ENCODE measurements around the gene OR56A3. TPM values are rescaled to one million over a fixed set of nuclear protein-coding genes. Genes with fewer than 3 reads are reported as not detected.

The OR56A3 gene
- total RNA-seq, 3 donors from 2014 or later = not detected

- DNase-seq (ENCODE audit: low spot score in 2 of 2) = no peak
- no peak overlapping the region for H3K27ac ChIP-seq
- H3K4me1 ChIP-seq = no peaks in the 10 kb centered on the region
- no peak for TF ChIP-seq POLR2AphosphoS5 (IDR thresholded peaks at IDR 0.05)
- H3K4me3 ChIP-seq = no peak overlapping the region
- no peaks in the 10 kb centered on the region for H3K36me3 ChIP-seq
- intact Hi-C loops (cut with DNase I; ENCODE audit: low total_unique reads) = no loop called here
- peaks cover 12 to 14% of the 10 kb centered on the region in 2 donors for H3K9me3 ChIP-seq
- H3K27me3 ChIP-seq = no peaks in the 10 kb centered on the region
These were observed 18.6 kb upstream of the OR56A3 start for GRCh38 chr11:5923427-5923776.

GRCh38 chr11:5923794-5924193 is 18.3 kb upstream of the OR56A3 start:
- peaks cover 12 to 15% of the 10 kb centered on the region in 2 donors for H3K9me3 ChIP-seq
- H3K27me3 ChIP-seq = no peaks in the 10 kb centered on the region
- intact Hi-C loops (cut with DNase I; ENCODE audit: low total_unique reads) = no loop called here
- no peak overlapping the region for H3K27ac ChIP-seq
- H3K4me1 ChIP-seq = no peaks in the 10 kb centered on the region
- H3K36me3 ChIP-seq = no peaks in the 10 kb centered on the region
- no peak for TF ChIP-seq CTCF (IDR thresholded peaks at IDR 0.05)
- TF ChIP-seq POLR2A (IDR thresholded peaks at IDR 0.05) = no peak
- no peak for TF ChIP-seq POLR2AphosphoS5 (IDR thresholded peaks at IDR 0.05)
- DNase-seq (ENCODE audit: low spot score in 2 of 2) = no peak
- no peak overlapping the region for H3K4me3 ChIP-seq

GRCh38 chr11:5928271-5928670 is 13.8 kb upstream of the OR56A3 start:
- DNase-seq (ENCODE audit: low spot score in 2 of 2) = no peak
- no peak overlapping the region for H3K27ac ChIP-seq
- H3K4me3 ChIP-seq = no peak overlapping the region
- TF ChIP-seq POLR2A (IDR thresholded peaks at IDR 0.05) = no peak
- TF ChIP-seq CTCF (IDR thresholded peaks at IDR 0.05) = no peak
- no peak for TF ChIP-seq POLR2AphosphoS5 (IDR thresholded peaks at IDR 0.05)
- H3K36me3 ChIP-seq = no peaks in the 10 kb centered on the region
- H3K4me1 ChIP-seq = no peaks in the 10 kb centered on the region
- no peaks in the 10 kb centered on the region for H3K27me3 ChIP-seq
- intact Hi-C loops (cut with DNase I; ENCODE audit: low total_unique reads) = no loop called here
- peaks cover 8 to 17% of the 10 kb centered on the region in 2 donors for H3K9me3 ChIP-seq

- Histone ChIP-seq H3K36me3 (no peaks in the 10 kb centered on the region), H3K4me1 (no peaks in the 10 kb centered on the region), H3K9me3 (peaks cover 8 to 14% of the 10 kb centered on the region in 2 donors), H3K27ac (no peak overlapping the region), H3K4me3 (no peak overlapping the region), H3K27me3 (no peaks in the 10 kb centered on the region)
- TF ChIP-seq POLR2A (IDR thresholded peaks at IDR 0.05) = no peak
- no peak for TF ChIP-seq POLR2AphosphoS5 (IDR thresholded peaks at IDR 0.05)
- TF ChIP-seq CTCF (IDR thresholded peaks at IDR 0.05) = no peak
- no peak for DNase-seq (ENCODE audit: low spot score in 2 of 2)
- intact Hi-C loops (cut with DNase I; ENCODE audit: low total_unique reads) = no loop called here
These were observed 13.2 kb upstream of the OR56A3 start for GRCh38 chr11:5928811-5929210.

GRCh38 chr11:5929571-5930368 is 12.3 kb upstream of the OR56A3 start:
- intact Hi-C loops (cut with DNase I; ENCODE audit: low total_unique reads) = no loop called here
- Histone ChIP-seq H3K36me3 (no peaks in the 10 kb centered on the region), H3K27ac (no peak overlapping the region), H3K27me3 (no peaks in the 10 kb centered on the region), H3K4me1 (no peaks in the 10 kb centered on the region), H3K9me3 (peaks cover 8 to 14% of the 10 kb centered on the region in 2 donors), H3K4me3 (no peak overlapping the region)
- TF ChIP-seq POLR2A (IDR thresholded peaks at IDR 0.05) (no peak), POLR2AphosphoS5 (IDR thresholded peaks at IDR 0.05) (no peak), CTCF (IDR thresholded peaks at IDR 0.05) (no peak)
- DNase-seq (ENCODE audit: low spot score in 2 of 2) = no peak
